HAP-1 (cell line): Measurements from ENCODE around the gene OSBPL5.

Experiments used
- DNase-seq, 2 experiments: peaks; one replicate each; pipeline ENCODE4 v3.0.0-alpha.2; 2016 to 2020; ENCODE audit warnings: low spot score in 2 of 2
- H3K27me3 ChIP-seq: fragments of 250-450 bp; sonication (Bioruptor Pico); 2 replicates; pipeline ENCODE4 v1.5.1; 2020; ENCODE audit warnings: low read depth, mild to moderate bottlenecking, moderate library complexity
- H3K36me3 ChIP-seq: fragments of 250-450 bp; sonication (Bioruptor Pico); replicated peaks from 2 replicates; pipeline ENCODE4 v1.5.1; 2020; ENCODE audit warnings: mild to moderate bottlenecking
- H3K4me1 ChIP-seq: fragments of 250-450 bp; sonication (Bioruptor Pico); 2 replicates; pipeline ENCODE4 v1.5.1; 2020; ENCODE audit warnings: mild to moderate bottlenecking
- H3K4me3 ChIP-seq: fragments of 250-450 bp; sonication (Bioruptor Pico); 2 replicates; pipeline ENCODE4 v1.5.1; 2020; ENCODE audit warnings: mild to moderate bottlenecking, moderate library complexity
- H3K9me3 ChIP-seq: fragments of 250-450 bp; sonication (Bioruptor Pico); 2 replicates; pipeline ENCODE4 v1.5.1; 2020; ENCODE audit warnings: mild to moderate bottlenecking, moderate library complexity
- in situ Hi-C: fragments of 300-500 bp; cut with MboI; formaldehyde crosslinking; loops from 3 replicates; pipeline ENCODE4 v1.14.3; 2020; ENCODE audit warnings: low sequenced_read_pairs, inconsistent platforms, mixed read lengths

OSBPL5 gene

GRCh38 chr11:3193373-3194015 lies 28.4 kb upstream of the OSBPL5 start:
- in situ Hi-C loops: no loop called here
- peaks cover 7% of the 10 kb centered on the region for H3K4me1 ChIP-seq

GRCh38 chr11:3192511-3193372 lies 27.6 kb upstream of the OSBPL5 start:
- no peaks in the 10 kb centered on the region for H3K36me3 ChIP-seq
- in situ Hi-C loops: no loop called here
- H3K27me3 ChIP-seq: no peaks in the 10 kb centered on the region
- H3K4me1 ChIP-seq: peaks cover 7% of the 10 kb centered on the region
- no peak overlapping the region for H3K4me3 ChIP-seq
- DNase-seq: peak in 1 of 2 experiments; percentile 6
- no peaks in the 10 kb centered on the region for H3K9me3 ChIP-seq

More at GRCh38 chr11:3193373-3194015, 28.4 kb upstream of the OSBPL5 start:
- no peak for DNase-seq
- Histone ChIP-seq H3K27me3 (no peaks in the 10 kb centered on the region), H3K4me3 (no peak overlapping the region), H3K36me3 (no peaks in the 10 kb centered on the region), H3K9me3 (no peaks in the 10 kb centered on the region)

GRCh38 chr11:3191586-3192324 lies 26.6 kb upstream of the OSBPL5 start:
- Histone ChIP-seq H3K4me3 (no peak overlapping the region), H3K27me3 (no peaks in the 10 kb centered on the region), H3K36me3 (no peaks in the 10 kb centered on the region), H3K4me1 (peaks cover 7% of the 10 kb centered on the region), H3K9me3 (no peaks in the 10 kb centered on the region)
- in situ Hi-C loops: no loop called here
- DNase-seq: no peak

GRCh38 chr11:3190600-3190999 lies 25.5 kb upstream of the OSBPL5 start:
- H3K4me1 ChIP-seq: peaks cover 7% of the 10 kb centered on the region
- DNase-seq: no peak
- in situ Hi-C loops: no loop called here

GRCh38 chr11:3189886-3190583 lies 24.9 kb upstream of the OSBPL5 start:
- peaks cover 7% of the 10 kb centered on the region for H3K4me1 ChIP-seq
- H3K4me3 ChIP-seq: no peak overlapping the region
- DNase-seq: no peak
- in situ Hi-C loops: no loop called here
- no peaks in the 10 kb centered on the region for H3K36me3 ChIP-seq
- no peaks in the 10 kb centered on the region for H3K27me3 ChIP-seq
- H3K9me3 ChIP-seq: no peaks in the 10 kb centered on the region

More at GRCh38 chr11:3190600-3190999, 25.5 kb upstream of the OSBPL5 start:
- Histone ChIP-seq H3K36me3 (no peaks in the 10 kb centered on the region), H3K27me3 (no peaks in the 10 kb centered on the region), H3K4me3 (no peak overlapping the region), H3K9me3 (no peaks in the 10 kb centered on the region)

- Histone ChIP-seq H3K9me3 (no peaks in the 10 kb centered on the region), H3K4me3 (no peak overlapping the region), H3K27me3 (no peaks in the 10 kb centered on the region), H3K36me3 (no peaks in the 10 kb centered on the region), H3K4me1 (peaks cover 7% of the 10 kb centered on the region)
- in situ Hi-C loops: no loop called here
- peak; percentile 45 to 63 for DNase-seq
These were observed 24.2 kb upstream of the OSBPL5 start for GRCh38 chr11:3189196-3189843.

- H3K4me3 ChIP-seq: no peak overlapping the region
- H3K27me3 ChIP-seq: no peaks in the 10 kb centered on the region
- no peaks in the 10 kb centered on the region for H3K36me3 ChIP-seq
- peaks cover 7% of the 10 kb centered on the region for H3K4me1 ChIP-seq
- H3K9me3 ChIP-seq: no peaks in the 10 kb centered on the region
- in situ Hi-C loops: no loop called here
- no peak for DNase-seq
These were observed 23.5 kb upstream of the OSBPL5 start for GRCh38 chr11:3188496-3189195.

- Histone ChIP-seq H3K27me3 (no peaks in the 10 kb centered on the region), H3K4me3 (no peak overlapping the region)
- no peak for DNase-seq
These were observed 21.2 kb upstream of the OSBPL5 start for GRCh38 chr11:3186166-3186953.

GRCh38 chr11:3184732-3185347 lies 19.7 kb upstream of the OSBPL5 start:
- Histone ChIP-seq H3K36me3 (no peaks in the 10 kb centered on the region), H3K4me1 (peaks cover 7% of the 10 kb centered on the region), H3K9me3 (no peaks in the 10 kb centered on the region; the same call in 1 of the 2 replicates), H3K4me3 (no peak overlapping the region), H3K27me3 (no peaks in the 10 kb centered on the region)
- in situ Hi-C loops: no loop called here
- no peak for DNase-seq

More at GRCh38 chr11:3186166-3186953, 21.2 kb upstream of the OSBPL5 start:
- Histone ChIP-seq H3K9me3 (no peaks in the 10 kb centered on the region), H3K4me1 (peaks cover 7% of the 10 kb centered on the region), H3K36me3 (no peaks in the 10 kb centered on the region)
- in situ Hi-C loops: no loop called here

GRCh38 chr11:3183523-3183922 lies 18.4 kb upstream of the OSBPL5 start:
- no peak overlapping the region for H3K4me3 ChIP-seq
- H3K27me3 ChIP-seq: no peaks in the 10 kb centered on the region
- H3K4me1 ChIP-seq: no peaks in the 10 kb centered on the region
- H3K36me3 ChIP-seq: no peaks in the 10 kb centered on the region
- in situ Hi-C loops: no loop called here
- no peak for DNase-seq
- no peaks in the 10 kb centered on the region; the same call in 1 of the 2 replicates for H3K9me3 ChIP-seq

- no peaks in the 10 kb centered on the region for H3K4me1 ChIP-seq
- H3K27me3 ChIP-seq: no peaks in the 10 kb centered on the region
- no peaks in the 10 kb centered on the region; the same call in 1 of the 2 replicates for H3K9me3 ChIP-seq
- in situ Hi-C loops: no loop called here
- H3K36me3 ChIP-seq: no peaks in the 10 kb centered on the region
- DNase-seq: no peak
- H3K4me3 ChIP-seq: no peak overlapping the region
These were observed 17.3 kb upstream of the OSBPL5 start for GRCh38 chr11:3182462-3182852.
